IMR-90 (cell line): ENCODE measurements around the gene PLCD1. TPM values are rescaled to one million over a fixed set of nuclear protein-coding genes. Genes with fewer than 3 reads are reported as not detected.

ENCODE experiments used
- ATAC-seq: fragments of 200-7000 bp; cut with Tn5 transposase; 2 replicates; pipeline ENCODE4 v1.9.1; 2020; ENCODE audit warnings: low read depth, mild to moderate bottlenecking, moderate library complexity
- BruUV-seq: library from RNA; stranded (reverse); fragments of 400-500 nt; replicated peaks from 2 replicates; lab custom pipeline; 2021; lab: Mats Ljungman, UMichigan
- CTCF ChIA-PET: fragments of 300-600 bp; formaldehyde crosslinking; extraction: SDS; loops from one replicate; lab custom pipeline; 2021; ENCODE audit warnings: antibody characterized with exemption; lab: Yijun Ruan, JAX
- POLR2A ChIA-PET: fragments of 300-600 bp; sonication (Branson Sonifier 250); formaldehyde crosslinking; loops from one replicate; lab custom pipeline; 2022; ENCODE audit warnings: antibody characterized with exemption; ENCODE audit not compliant: unreplicated experiment; lab: Charles Lee
- DNase-seq: peaks from one replicate; pipeline ENCODE4 v3.0.0; 2013
- H2AFZ ChIP-seq: replicated peaks from 2 replicates; pipeline ENCODE3; 2013; ENCODE audit warnings: low read length, mild to moderate bottlenecking; ENCODE audit not compliant: poor library complexity
- H2AK5ac ChIP-seq: 2 replicates; pipeline ENCODE4 v1.6.1; 2013; ENCODE audit warnings: low read depth, low read length, inconsistent platforms
- H2AK9ac ChIP-seq: replicated peaks from 2 replicates; pipeline ENCODE3; 2013; ENCODE audit warnings: mild to moderate bottlenecking, low read depth, low read length, moderate library complexity; ENCODE audit not compliant: poor library complexity
- H2BK120ac ChIP-seq: 2 replicates; pipeline ENCODE4 v1.6.1; 2013; ENCODE audit warnings: low read depth, low read length, inconsistent platforms
- H2BK15ac ChIP-seq: 3 replicates; pipeline ENCODE4 v1.6.1; 2013; ENCODE audit warnings: low read depth, low read length, inconsistent platforms
- H2BK20ac ChIP-seq: 2 replicates; pipeline ENCODE4 v1.6.1; 2013; ENCODE audit warnings: low read depth, mild to moderate bottlenecking, inconsistent platforms, low read length, moderate library complexity
- H2BK5ac ChIP-seq: 2 replicates; pipeline ENCODE4 v1.6.1; 2013; ENCODE audit warnings: mild to moderate bottlenecking, low read depth, low read length, inconsistent platforms; ENCODE audit not compliant: poor library complexity, severe bottlenecking
- H3K14ac ChIP-seq: replicated peaks from 2 replicates; pipeline ENCODE4 v1.6.1; 2013; ENCODE audit warnings: low read depth, low read length, inconsistent platforms
- H3K18ac ChIP-seq: 2 replicates; pipeline ENCODE4 v1.6.1; 2013; ENCODE audit warnings: low read depth, low read length, control low read depth
- H3K23ac ChIP-seq: 2 replicates; pipeline ENCODE4 v1.6.1; 2013; ENCODE audit warnings: low read depth, low read length, inconsistent platforms
- H3K27ac ChIP-seq: 2 replicates; pipeline ENCODE4 v1.5.1; 2013; ENCODE audit warnings: mild to moderate bottlenecking, control low read depth, low read length; ENCODE audit not compliant: insufficient read depth
- H3K27me3 ChIP-seq: 2 replicates; pipeline ENCODE4 v1.6.1; 2013; ENCODE audit warnings: low read length; ENCODE audit not compliant: control insufficient read depth, insufficient read depth
- H3K36me3 ChIP-seq: 2 replicates; pipeline ENCODE4 v1.6.1; 2013; ENCODE audit warnings: low read length, mixed read lengths; ENCODE audit not compliant: control insufficient read depth, insufficient read depth
- H3K4ac ChIP-seq: 2 replicates; pipeline ENCODE4 v1.6.1; 2013; ENCODE audit warnings: low read depth, low read length, inconsistent platforms
- H3K4me1 ChIP-seq: 2 replicates; pipeline ENCODE4 v1.6.1; 2013; ENCODE audit warnings: low read length, mixed read lengths; ENCODE audit not compliant: control insufficient read depth, insufficient read depth
- H3K4me2 ChIP-seq: 2 replicates; pipeline ENCODE4 v1.6.1; 2013; ENCODE audit warnings: low read depth, mild to moderate bottlenecking, control low read depth, low read length, moderate library complexity
- H3K4me3 ChIP-seq: 2 replicates; pipeline ENCODE4 v1.5.1; 2013; ENCODE audit warnings: low read depth, mild to moderate bottlenecking, control low read depth, low read length, moderate library complexity; ENCODE audit not compliant: insufficient read depth
- H3K56ac ChIP-seq: 2 replicates; pipeline ENCODE4 v1.6.1; 2013; ENCODE audit warnings: low read length, inconsistent platforms; ENCODE audit not compliant: insufficient read depth; ENCODE audit errors: extremely low read depth
- H3K79me1 ChIP-seq, 2 experiments: 2 replicates each; pipeline ENCODE4 v1.6.1; 2013; ENCODE audit warnings: low read length in 2 of 2, inconsistent platforms in 1 of 2, low read depth in 1 of 2
- H3K9ac ChIP-seq: 2 replicates; pipeline ENCODE4 v1.6.1; 2013; ENCODE audit warnings: low read depth, low read length, control low read depth
- H3K9me1 ChIP-seq: 2 replicates; pipeline ENCODE4 v1.6.1; 2013; ENCODE audit warnings: low read length, inconsistent platforms; ENCODE audit not compliant: insufficient read depth
- H3K9me3 ChIP-seq: 2 replicates; pipeline ENCODE4 v1.6.1; 2013; ENCODE audit warnings: low read length; ENCODE audit not compliant: control insufficient read depth, insufficient read depth
- H4K20me1 ChIP-seq: 2 replicates; pipeline ENCODE4 v1.6.1; 2013; ENCODE audit warnings: low read length, inconsistent platforms; ENCODE audit not compliant: insufficient read depth
- H4K5ac ChIP-seq: 2 replicates; pipeline ENCODE4 v1.6.1; 2013; ENCODE audit warnings: mild to moderate bottlenecking, low read depth, low read length, control low read depth
- H4K8ac ChIP-seq, 2 experiments: 2 replicates each; pipeline ENCODE4 v1.6.1; 2013; ENCODE audit warnings: low read depth in 2 of 2, low read length in 2 of 2, control low read depth in 1 of 2, inconsistent platforms in 1 of 2
- H4K91ac ChIP-seq: 2 replicates; pipeline ENCODE4 v1.6.1; 2013; ENCODE audit warnings: low read depth, low read length, inconsistent platforms; ENCODE audit not compliant: insufficient read depth
- FOS ChIP-seq: fragments of 150-350 bp; IDR thresholded peaks from 2 replicates; pipeline ENCODE4 v1.6.1; 2016; ENCODE audit warnings: low read depth, low read length
- MAZ ChIP-seq: IDR thresholded peaks from 2 replicates; pipeline ENCODE4 v1.6.1; 2012; ENCODE audit warnings: low read depth, mild to moderate bottlenecking, low read length, improper control_type of control experiment, moderate library complexity, borderline replicate concordance
- MXI1 ChIP-seq: IDR thresholded peaks from 2 replicates; pipeline ENCODE4 v1.6.1; 2012; ENCODE audit warnings: low read depth, mild to moderate bottlenecking, low read length, moderate library complexity, borderline replicate concordance
- NFE2L2 ChIP-seq: fragments of 150-350 bp; IDR thresholded peaks from 2 replicates; pipeline ENCODE4 v1.6.1; 2016; ENCODE audit warnings: low read depth, mild to moderate bottlenecking, low read length
- POLR2A ChIP-seq: IDR thresholded peaks from 2 replicates; pipeline ENCODE4 v1.6.1; 2012; ENCODE audit warnings: mild to moderate bottlenecking, low read depth, low read length
- RAD21 ChIP-seq: IDR thresholded peaks from 2 replicates; pipeline ENCODE4 v1.6.1; 2012; ENCODE audit warnings: low read length, improper control_type of control experiment
- RCOR1 ChIP-seq: IDR thresholded peaks from 2 replicates; pipeline ENCODE4 v1.6.1; 2012; ENCODE audit warnings: mild to moderate bottlenecking, low read length, improper control_type of control experiment; ENCODE audit not compliant: insufficient replicate concordance
- RFX5 ChIP-seq: IDR thresholded peaks from 2 replicates; pipeline ENCODE4 v1.8.0; 2012; ENCODE audit warnings: low read depth, mild to moderate bottlenecking, low read length, moderate library complexity
- SMC3 ChIP-seq: fragments of 150-350 bp; IDR thresholded peaks from 2 replicates; pipeline ENCODE4 v1.6.1; 2016; ENCODE audit warnings: low read depth, mild to moderate bottlenecking, antibody characterized with exemption, low read length, moderate library complexity
- USF2 ChIP-seq: fragments of 150-350 bp; IDR thresholded peaks from 2 replicates; pipeline ENCODE4 v1.6.1; 2017; ENCODE audit warnings: mild to moderate bottlenecking, antibody characterized with exemption, low read length, low read depth
- WGBS, 2 experiments: methylation state at CpG; one replicate each; pipeline versions ENCODE4 v1.1.5 to v1.1.7; 2013; ENCODE audit warnings: missing lambda C conversion rate in 2 of 2; ENCODE audit not compliant: insufficient read length in 1 of 2; ENCODE audit errors: extremely low coverage in 2 of 2; 5-methylcytosine and 5-hydroxymethylcytosine counted together
- dilution Hi-C: fragments of 300-500 bp; cut with HindIII; formaldehyde crosslinking; loops from one replicate; pipeline ENCODE4 v1.14.3; 2018; ENCODE audit warnings: low sequenced_read_pairs; ENCODE audit not compliant: unreplicated experiment
- in situ Hi-C: fragments of 300-500 bp; cut with MboI; formaldehyde crosslinking; loops from 3 replicates; pipeline ENCODE4 v1.14.3; 2019; ENCODE audit warnings: low sequenced_read_pairs, inconsistent platforms, mixed read lengths
- intact Hi-C: fragments of 100-400 bp; cut with micrococcal nuclease; formaldehyde crosslinking; loops from 2 replicates; pipeline ENCODE4 v1.10.0; 2022
- polyA plus RNA-seq, 3 experiments: library from polyadenylated mRNA; depleted of rRNA; stranded (reverse); fragments of >200 nt; gene quantifications; 2 replicates each; pipeline ENCODE4 v1.2.3, GENCODE V29; 2012; ENCODE audit warnings: low replicate concordance in 1 of 3
- total RNA-seq: library from RNA; depleted of rRNA; stranded (reverse); fragments of >200 nt; gene quantifications from 2 replicates; pipeline ENCODE4 v1.2.3, GENCODE V29; 2012

Gene PLCD1
- total and polyA plus RNA-seq, 2 of the 4 experiments (the other 2 are of a cell fraction): 14.9 to 16.3 TPM

GRCh38 chr3:38007754-38008090 lies 21.7 kb downstream of the PLCD1 start:
- Histone ChIP-seq H4K20me1 (peaks cover 8% of the 10 kb centered on the region; the same call in 1 of the 2 replicates), H3K9me3 (no peaks in the 10 kb centered on the region), H3K9me1 (peaks cover 8% of the 10 kb centered on the region; the same call in 1 of the 2 replicates), H3K18ac (no peak overlapping the region), H3K27ac (no peak overlapping the region), H2BK120ac (no peak overlapping the region), H3K4me2 (no peak overlapping the region), H3K23ac (no peak overlapping the region), H2AFZ (no peak overlapping the region), H3K4me1 (no peaks in the 10 kb centered on the region), H3K9ac (no peak overlapping the region), H3K14ac (no peak overlapping the region), H4K5ac (no peak overlapping the region), H2BK5ac (no peak overlapping the region), H2BK15ac (no peak overlapping the region), H2AK9ac (peak overlapping the region; percentile 72), H3K79me1 (no peaks in the 10 kb centered on the region), H2AK5ac (no peak overlapping the region), H4K8ac (no peak overlapping the region), H4K91ac (no peak overlapping the region), H2BK20ac (no peak overlapping the region), H3K4me3 (no peak overlapping the region), H3K27me3 (no peaks in the 10 kb centered on the region), H3K56ac (no peak overlapping the region), H3K4ac (no peak overlapping the region), H3K36me3 (peaks cover 29% of the 10 kb centered on the region)
- no peak for ATAC-seq
- BruUV-seq: no TSS peak
- ChIA-PET CTCF (no interaction called here), POLR2A (no interaction called here)
- TF ChIP-seq POLR2A (no peak), FOS (no peak), USF2 (no peak), RAD21 (no peak), SMC3 (no peak), RFX5 (no peak), MXI1 (no peak), NFE2L2 (no peak), RCOR1 (no peak), MAZ (no peak)
- intact Hi-C loops (no loop called here), dilution Hi-C loops (no loop called here), in situ Hi-C loops (no loop called here)
- WGBS, 2 experiments: 100% methylated on average over 1 of the region's 7 CpGs; no CpG with 5 or more reads in 1 of the 2 experiments
- DNase-seq: no peak
